SK-N-SH treated with all-trans-retinoic acid at 6 μM for 48 hours (cell line): ENCODE data around the gene TACO1.
A peak's percentile ranks its signal among the peaks of the same experiment; 100 is the strongest.

Experiments
- ATAC-seq: fragments of 200-7000 bp; cut with Tn5 transposase; 3 replicates; pipeline ENCODE4 v1.9.1; 2020; ENCODE audit warnings: mild to moderate bottlenecking, moderate library complexity
- ARNTL ChIP-seq: fragments of 450-650 bp; formaldehyde crosslinking; IDR thresholded peaks from 2 replicates; pipeline ENCODE4 v1.5.0; 2020; ENCODE audit warnings: low read depth, mild to moderate bottlenecking, moderate library complexity, borderline replicate concordance
- BACH2 ChIP-seq: fragments of 250-450 bp; sonication (Bioruptor Pico); IDR thresholded peaks from 2 replicates; pipeline ENCODE4 v1.9.0; 2021; ENCODE audit warnings: mild to moderate bottlenecking, borderline replicate concordance
- CSDC2 ChIP-seq: fragments of 250-450 bp; sonication (Bioruptor Pico); IDR thresholded peaks from 2 replicates; pipeline ENCODE4 v1.5.0; 2020; ENCODE audit warnings: mild to moderate bottlenecking, moderate library complexity
- ESRRG ChIP-seq: fragments of 250-450 bp; sonication (Bioruptor Pico); IDR thresholded peaks from 2 replicates; pipeline ENCODE4 v1.6.1; 2021; ENCODE audit warnings: mild to moderate bottlenecking
- GLIS3 ChIP-seq: fragments of 250-450 bp; sonication (Bioruptor Pico); IDR thresholded peaks from 2 replicates; pipeline ENCODE4 v1.5.0; 2020; ENCODE audit warnings: mild to moderate bottlenecking, moderate library complexity
- ISL1 ChIP-seq: fragments of 250-450 bp; sonication (Bioruptor Pico); IDR thresholded peaks from 2 replicates; pipeline ENCODE4 v2.1.2; 2022; ENCODE audit warnings: mild to moderate bottlenecking, moderate library complexity
- OSR1 ChIP-seq: fragments of 250-450 bp; sonication (Bioruptor Pico); IDR thresholded peaks from 2 replicates; pipeline ENCODE4 v1.8.0; 2022; ENCODE audit warnings: moderate library complexity, mild to moderate bottlenecking, inconsistent platforms
- PATZ1 ChIP-seq: fragments of 250-450 bp; sonication (Bioruptor Pico); IDR thresholded peaks from 2 replicates; pipeline ENCODE4 v1.8.0; 2020; ENCODE audit warnings: mild to moderate bottlenecking, moderate library complexity, borderline replicate concordance
- PPARA ChIP-seq: fragments of 250-450 bp; sonication (Bioruptor Pico); IDR thresholded peaks from 2 replicates; pipeline ENCODE4 v1.5.0; 2020; ENCODE audit warnings: mild to moderate bottlenecking, borderline replicate concordance
- RARB ChIP-seq: fragments of 250-450 bp; sonication (Bioruptor Pico); IDR thresholded peaks from 2 replicates; pipeline ENCODE4 v1.8.0; 2021; ENCODE audit warnings: mild to moderate bottlenecking, moderate library complexity
- SNAI2 ChIP-seq: fragments of 250-450 bp; sonication (Bioruptor Pico); IDR thresholded peaks from 2 replicates; pipeline ENCODE4 v1.5.0; 2020; ENCODE audit warnings: mild to moderate bottlenecking, moderate library complexity
- TCF4 ChIP-seq: fragments of 250-450 bp; sonication (Bioruptor Pico); IDR thresholded peaks from 2 replicates; pipeline ENCODE4 v1.8.0; 2021; ENCODE audit warnings: mild to moderate bottlenecking, moderate library complexity, borderline replicate concordance
- TOX ChIP-seq: fragments of 250-450 bp; sonication (Bioruptor Pico); IDR thresholded peaks from 2 replicates; pipeline ENCODE4 v1.8.0; 2021; ENCODE audit warnings: mild to moderate bottlenecking, moderate library complexity, borderline replicate concordance
- TSHZ2 ChIP-seq: fragments of 250-450 bp; sonication (Bioruptor Pico); IDR thresholded peaks from 2 replicates; pipeline ENCODE4 v1.5.0; 2020; ENCODE audit warnings: mild to moderate bottlenecking, moderate library complexity
- ZC3H10 ChIP-seq: fragments of 250-450 bp; sonication (Bioruptor Pico); IDR thresholded peaks from 2 replicates; pipeline ENCODE4 v1.5.1; 2021; ENCODE audit warnings: mild to moderate bottlenecking, moderate library complexity
- ZFP3 ChIP-seq: fragments of 250-450 bp; sonication (Bioruptor Pico); IDR thresholded peaks from 2 replicates; pipeline ENCODE4 v1.5.0; 2020; ENCODE audit warnings: mild to moderate bottlenecking, moderate library complexity
- ZFP30 ChIP-seq: fragments of 450-650 bp; formaldehyde crosslinking; IDR thresholded peaks from 2 replicates; pipeline ENCODE4 v1.5.0; 2022; ENCODE audit warnings: mild to moderate bottlenecking, moderate library complexity
- ZNF565 ChIP-seq: fragments of 450-650 bp; formaldehyde crosslinking; conservative IDR thresholded peaks from 2 replicates; pipeline ENCODE4 v1.5.0; 2020; ENCODE audit warnings: low read depth, mild to moderate bottlenecking, moderate library complexity
- ZNF70 ChIP-seq: fragments of 450-650 bp; formaldehyde crosslinking; IDR thresholded peaks from 2 replicates; pipeline ENCODE4 v1.5.0; 2020; ENCODE audit warnings: mild to moderate bottlenecking, moderate library complexity
- ZNF8 ChIP-seq: fragments of 450-650 bp; formaldehyde crosslinking; IDR thresholded peaks from 2 replicates; pipeline ENCODE4 v1.5.0; 2020; ENCODE audit warnings: mild to moderate bottlenecking, moderate library complexity
- TF ChIP-seq, protein P1 (sequence below): fragments of 250-450 bp; sonication (Bioruptor Pico); IDR thresholded peaks from 2 replicates; pipeline ENCODE4 v1.5.1; 2021; ENCODE audit warnings: mild to moderate bottlenecking, moderate library complexity
- TF ChIP-seq, protein P2 (sequence below): fragments of 250-450 bp; sonication (Bioruptor Pico); IDR thresholded peaks from 2 replicates; pipeline ENCODE4 v1.8.0; 2021; ENCODE audit warnings: low read depth, mild to moderate bottlenecking, moderate library complexity, borderline replicate concordance

TACO1 gene

GRCh38 chr17:63568563-63568962, 32.1 kb upstream of the TACO1 start:
- ATAC-seq: no peak
- TF ChIP-seq PATZ1 (CRISPR knock-in tag): no peak
- no peak for TF ChIP-seq OSR1
- TF ChIP-seq ZFP3: no peak
- no peak for TF ChIP-seq ZNF8 (CRISPR knock-in tag)
- TF ChIP-seq ARNTL (CRISPR knock-in tag): no peak

GRCh38 chr17:63571632-63572310, 28.9 kb upstream of the TACO1 start:
- ATAC-seq: peak; percentile 86
- TF ChIP-seq GLIS3 (CRISPR knock-in tag) (no peak), ISL1 (peak; percentile 6; the same call in 1 of the 2 replicates)

- TF ChIP-seq ZNF70 (CRISPR knock-in tag) (no peak), ESRRG (CRISPR knock-in tag) (no peak), ZNF565 (CRISPR knock-in tag) (no peak), TCF4 (CRISPR knock-in tag) (no peak), BACH2 (CRISPR knock-in tag) (no peak), OSR1 (no peak), PATZ1 (CRISPR knock-in tag) (no peak), GLIS3 (CRISPR knock-in tag) (no peak), ISL1 (no peak), TSHZ2 (CRISPR knock-in tag) (no peak), ZFP30 (no peak), ZFP3 (no peak), CSDC2 (CRISPR knock-in tag) (no peak), RARB (CRISPR knock-in tag) (no peak)
- TF ChIP-seq, protein P1, sequence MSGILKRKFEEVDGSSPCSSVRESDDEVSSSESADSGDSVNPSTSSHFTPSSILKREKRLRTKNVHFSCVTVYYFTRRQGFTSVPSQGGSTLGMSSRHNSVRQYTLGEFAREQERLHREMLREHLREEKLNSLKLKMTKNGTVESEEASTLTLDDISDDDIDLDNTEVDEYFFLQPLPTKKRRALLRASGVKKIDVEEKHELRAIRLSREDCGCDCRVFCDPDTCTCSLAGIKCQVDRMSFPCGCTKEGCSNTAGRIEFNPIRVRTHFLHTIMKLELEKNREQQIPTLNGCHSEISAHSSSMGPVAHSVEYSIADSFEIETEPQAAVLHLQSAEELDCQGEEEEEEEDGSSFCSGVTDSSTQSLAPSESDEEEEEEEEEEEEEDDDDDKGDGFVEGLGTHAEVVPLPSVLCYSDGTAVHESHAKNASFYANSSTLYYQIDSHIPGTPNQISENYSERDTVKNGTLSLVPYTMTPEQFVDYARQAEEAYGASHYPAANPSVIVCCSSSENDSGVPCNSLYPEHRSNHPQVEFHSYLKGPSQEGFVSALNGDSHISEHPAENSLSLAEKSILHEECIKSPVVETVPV (CRISPR knock-in tag): no peak
- ATAC-seq: peak; percentile 55
These were observed 27.1 kb upstream of the TACO1 start for GRCh38 chr17:63573634-63574033.

DNA sequence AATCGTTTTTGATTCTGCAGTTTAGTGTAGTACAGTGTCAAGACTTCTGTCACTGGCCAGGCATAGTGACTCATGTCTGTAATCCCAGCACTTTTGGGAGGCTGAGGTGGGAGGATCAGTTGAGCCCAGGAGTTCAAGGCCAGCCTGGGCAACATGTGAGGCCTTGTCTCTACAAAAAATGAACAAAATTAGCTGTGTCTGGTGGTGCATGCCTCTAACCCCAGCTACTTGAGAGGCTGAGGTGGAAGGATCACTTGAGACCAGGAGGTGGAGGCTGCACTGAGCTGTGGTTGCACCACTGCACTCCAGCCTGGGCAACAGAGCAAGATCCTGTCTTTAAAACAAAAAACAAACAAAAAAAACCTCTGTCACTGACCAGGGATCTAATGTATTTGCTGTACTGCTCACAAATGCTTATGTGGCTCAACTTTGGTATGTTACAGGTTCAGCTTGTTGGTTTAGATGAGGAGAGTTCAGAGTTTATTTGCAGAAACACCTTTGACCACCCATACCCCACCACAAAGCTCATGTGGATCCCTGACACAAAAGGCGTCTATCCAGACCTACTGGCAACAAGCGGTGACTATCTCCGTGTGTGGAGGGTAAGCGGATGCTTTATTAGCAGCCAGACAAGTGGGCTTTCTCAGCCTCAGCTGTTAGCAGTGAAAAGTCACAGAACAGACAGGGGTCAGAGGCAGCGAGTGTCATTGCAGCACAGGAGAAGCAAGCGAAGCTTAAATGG, 22.5 kb upstream of the TACO1 start:
- ATAC-seq: no peak
- TF ChIP-seq TOX (CRISPR knock-in tag): no peak
- no peak for TF ChIP-seq ZC3H10 (CRISPR knock-in tag)
- no peak for TF ChIP-seq SNAI2 (CRISPR knock-in tag)
- TF ChIP-seq, protein P2, sequence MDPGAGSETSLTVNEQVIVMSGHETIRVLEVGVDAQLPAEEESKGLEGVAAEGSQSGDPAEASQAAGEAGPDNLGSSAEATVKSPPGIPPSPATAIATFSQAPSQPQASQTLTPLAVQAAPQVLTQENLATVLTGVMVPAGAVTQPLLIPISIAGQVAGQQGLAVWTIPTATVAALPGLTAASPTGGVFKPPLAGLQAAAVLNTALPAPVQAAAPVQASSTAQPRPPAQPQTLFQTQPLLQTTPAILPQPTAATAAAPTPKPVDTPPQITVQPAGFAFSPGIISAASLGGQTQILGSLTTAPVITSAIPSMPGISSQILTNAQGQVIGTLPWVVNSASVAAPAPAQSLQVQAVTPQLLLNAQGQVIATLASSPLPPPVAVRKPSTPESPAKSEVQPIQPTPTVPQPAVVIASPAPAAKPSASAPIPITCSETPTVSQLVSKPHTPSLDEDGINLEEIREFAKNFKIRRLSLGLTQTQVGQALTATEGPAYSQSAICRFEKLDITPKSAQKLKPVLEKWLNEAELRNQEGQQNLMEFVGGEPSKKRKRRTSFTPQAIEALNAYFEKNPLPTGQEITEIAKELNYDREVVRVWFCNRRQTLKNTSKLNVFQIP: no peak
- TF ChIP-seq ZNF8 (CRISPR knock-in tag): no peak
- no peak for TF ChIP-seq ZFP30
- TF ChIP-seq PPARA: no peak
- no peak for TF ChIP-seq TCF4 (CRISPR knock-in tag)
- TF ChIP-seq ISL1: no peak
- no peak for TF ChIP-seq ZNF565 (CRISPR knock-in tag)
- TF ChIP-seq, protein P1 (CRISPR knock-in tag): no peak
- TF ChIP-seq PATZ1 (CRISPR knock-in tag): no peak
